ENCODE data around the gene BANP. TPM values are rescaled to one million over a fixed set of nuclear protein-coding genes. Genes with fewer than 3 reads are reported as not detected.
"Not testable (repeated sequence)": the region's sequence is repeated elsewhere in the genome, so short reads cannot be mapped to it uniquely, and the experiment has no call there.

The BANP gene
- total RNA-seq, 2 experiments from 2014 or later = 39.6 to 58.0 TPM

- POLR2A ChIA-PET = interaction anchor here (0.6 kb wide), 1 partner anchor 780 kb away, joined by 3 read pairs; no protein-coding TSS in a partner anchor
- no TSS peak for BruUV-seq (replicated peaks)
These were observed 101.4 kb downstream of the BANP start for GRCh38 chr16:88052661-88053060.

GRCh38 chr16:88053479-88053878 lies 102.2 kb downstream of the BANP start:
- H3K4me3 ChIP-seq (ENCODE audit: low read depth, low read length, poor library complexity, severe bottlenecking); intact Hi-C loops (cut with micrococcal nuclease; ENCODE audit: unreplicated experiment); H3K4me1 ChIP-seq (ENCODE audit: insufficient read depth, low read length, poor library complexity, severe bottlenecking); H2AFZ ChIP-seq (ENCODE audit: low read length); POLR2A ChIA-PET; H3K9me2 ChIP-seq (ENCODE audit: insufficient read depth, low read length); H4K20me1 ChIP-seq (ENCODE audit: insufficient read depth, low read length); H3K4me2 ChIP-seq (ENCODE audit: low read length); H3K79me2 ChIP-seq (ENCODE audit: insufficient read depth, low read depth, low read length); BruUV-seq (replicated peaks); H3K27ac ChIP-seq (ENCODE audit: low read depth, low read length, poor library complexity, severe bottlenecking); CTCF ChIA-PET (ENCODE audit: unreplicated experiment); H3K9me3 ChIP-seq (ENCODE audit: low read length); DNase-seq (ENCODE audit: low spot score): not testable (repeated sequence)
- H3K36me3 ChIP-seq (ENCODE audit: insufficient read depth, low read length) = peaks cover 48% of the 10 kb centered on the region

More at GRCh38 chr16:88052661-88053060, 101.4 kb downstream of the BANP start:
- Histone ChIP-seq H3K4me3 (ENCODE audit: low read depth, low read length, poor library complexity, severe bottlenecking) (no peak overlapping the region), H4K20me1 (ENCODE audit: insufficient read depth, low read length) (no peaks in the 10 kb centered on the region), H3K9me2 (ENCODE audit: insufficient read depth, low read length) (no peaks in the 10 kb centered on the region), H3K36me3 (ENCODE audit: insufficient read depth, low read length) (peaks cover 55% of the 10 kb centered on the region), H3K4me2 (ENCODE audit: low read length) (no peak overlapping the region), H3K4me1 (ENCODE audit: insufficient read depth, low read length, poor library complexity, severe bottlenecking) (no peaks in the 10 kb centered on the region), H3K79me2 (ENCODE audit: insufficient read depth, low read depth, low read length) (no peaks in the 10 kb centered on the region), H2AFZ (ENCODE audit: low read length) (no peak overlapping the region), H3K9me3 (ENCODE audit: low read length) (no peaks in the 10 kb centered on the region), H3K27ac (ENCODE audit: low read depth, low read length, poor library complexity, severe bottlenecking) (no peak overlapping the region)
- CTCF ChIA-PET (ENCODE audit: unreplicated experiment) = no interaction called here
- TF ChIP-seq, protein P1, sequence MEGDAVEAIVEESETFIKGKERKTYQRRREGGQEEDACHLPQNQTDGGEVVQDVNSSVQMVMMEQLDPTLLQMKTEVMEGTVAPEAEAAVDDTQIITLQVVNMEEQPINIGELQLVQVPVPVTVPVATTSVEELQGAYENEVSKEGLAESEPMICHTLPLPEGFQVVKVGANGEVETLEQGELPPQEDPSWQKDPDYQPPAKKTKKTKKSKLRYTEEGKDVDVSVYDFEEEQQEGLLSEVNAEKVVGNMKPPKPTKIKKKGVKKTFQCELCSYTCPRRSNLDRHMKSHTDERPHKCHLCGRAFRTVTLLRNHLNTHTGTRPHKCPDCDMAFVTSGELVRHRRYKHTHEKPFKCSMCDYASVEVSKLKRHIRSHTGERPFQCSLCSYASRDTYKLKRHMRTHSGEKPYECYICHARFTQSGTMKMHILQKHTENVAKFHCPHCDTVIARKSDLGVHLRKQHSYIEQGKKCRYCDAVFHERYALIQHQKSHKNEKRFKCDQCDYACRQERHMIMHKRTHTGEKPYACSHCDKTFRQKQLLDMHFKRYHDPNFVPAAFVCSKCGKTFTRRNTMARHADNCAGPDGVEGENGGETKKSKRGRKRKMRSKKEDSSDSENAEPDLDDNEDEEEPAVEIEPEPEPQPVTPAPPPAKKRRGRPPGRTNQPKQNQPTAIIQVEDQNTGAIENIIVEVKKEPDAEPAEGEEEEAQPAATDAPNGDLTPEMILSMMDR (conservative IDR thresholded peaks at IDR 0.05; ENCODE audit: low read length) = no peak
- intact Hi-C loops (cut with micrococcal nuclease; ENCODE audit: unreplicated experiment) = no loop called here
- no peak for DNase-seq (ENCODE audit: low spot score)

DNA sequence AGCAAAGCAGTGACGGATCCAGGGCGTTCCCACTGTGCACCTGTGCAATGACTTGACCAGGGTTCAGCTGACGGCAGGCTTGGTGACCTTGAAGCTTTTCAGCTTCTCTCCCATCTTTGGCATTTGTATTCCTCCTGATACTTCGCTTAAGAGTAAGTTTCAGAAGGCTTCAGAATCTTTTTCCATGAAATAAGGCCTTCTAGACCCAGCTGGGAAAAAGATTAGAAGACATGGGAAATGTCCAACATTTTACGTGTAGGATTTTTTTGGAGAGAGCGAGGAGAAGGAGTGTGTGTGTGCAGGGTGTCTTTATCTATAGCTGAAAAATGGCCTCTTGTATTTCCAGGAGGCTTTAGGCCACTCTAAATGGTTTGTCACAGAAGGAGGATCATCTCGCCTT lies 104.1 kb downstream of the BANP start:
- H3K36me3 ChIP-seq (ENCODE audit: insufficient read depth, low read length) = peaks cover 34% of the 10 kb centered on the region
- CTCF ChIA-PET (ENCODE audit: unreplicated experiment) = no interaction called here
- H3K9me3 ChIP-seq (ENCODE audit: low read length) = no peaks in the 10 kb centered on the region
- H3K4me2 ChIP-seq (ENCODE audit: low read length) = no peak overlapping the region
- H3K4me1 ChIP-seq (ENCODE audit: insufficient read depth, low read length, poor library complexity, severe bottlenecking) = no peaks in the 10 kb centered on the region
- intact Hi-C loops (cut with micrococcal nuclease; ENCODE audit: unreplicated experiment) = no loop called here
- no peaks in the 10 kb centered on the region for H3K9me2 ChIP-seq (ENCODE audit: insufficient read depth, low read length)
- no peaks in the 10 kb centered on the region for H3K79me2 ChIP-seq (ENCODE audit: insufficient read depth, low read depth, low read length)
- H3K4me3 ChIP-seq (ENCODE audit: low read depth, low read length, poor library complexity, severe bottlenecking) = no peak overlapping the region
- no peak for DNase-seq (ENCODE audit: low spot score)
- TF ChIP-seq EZH2phosphoT487 (IDR thresholded peaks at IDR 0.05; ENCODE audit: borderline replicate concordance, low read depth, low read length) = no peak
- TF ChIP-seq, protein P1 (conservative IDR thresholded peaks at IDR 0.05; ENCODE audit: low read length) = no peak
- POLR2A ChIA-PET = interaction anchor here (0.6 kb wide), 2 partner anchors 26 to 188 kb away, joined by 3 to 4 read pairs; no protein-coding TSS in a partner anchor
- no peaks in the 10 kb centered on the region for H4K20me1 ChIP-seq (ENCODE audit: insufficient read depth, low read length)
- no peak overlapping the region for H3K27ac ChIP-seq (ENCODE audit: low read depth, low read length, poor library complexity, severe bottlenecking)
- no peak overlapping the region for H2AFZ ChIP-seq (ENCODE audit: low read length)
- BruUV-seq (replicated peaks) = no TSS peak
